NOMO-1 treated with DMSO at 0.1 percent for 48 hours (cell line): Measurements from ENCODE around the gene MYLIP.

Experiments
- DNase-seq: peaks from one replicate; lab custom pipeline; 2025; ENCODE audit not compliant: unreplicated experiment; lab: John Stamatoyannopoulos, UW

The MYLIP gene

DNA sequence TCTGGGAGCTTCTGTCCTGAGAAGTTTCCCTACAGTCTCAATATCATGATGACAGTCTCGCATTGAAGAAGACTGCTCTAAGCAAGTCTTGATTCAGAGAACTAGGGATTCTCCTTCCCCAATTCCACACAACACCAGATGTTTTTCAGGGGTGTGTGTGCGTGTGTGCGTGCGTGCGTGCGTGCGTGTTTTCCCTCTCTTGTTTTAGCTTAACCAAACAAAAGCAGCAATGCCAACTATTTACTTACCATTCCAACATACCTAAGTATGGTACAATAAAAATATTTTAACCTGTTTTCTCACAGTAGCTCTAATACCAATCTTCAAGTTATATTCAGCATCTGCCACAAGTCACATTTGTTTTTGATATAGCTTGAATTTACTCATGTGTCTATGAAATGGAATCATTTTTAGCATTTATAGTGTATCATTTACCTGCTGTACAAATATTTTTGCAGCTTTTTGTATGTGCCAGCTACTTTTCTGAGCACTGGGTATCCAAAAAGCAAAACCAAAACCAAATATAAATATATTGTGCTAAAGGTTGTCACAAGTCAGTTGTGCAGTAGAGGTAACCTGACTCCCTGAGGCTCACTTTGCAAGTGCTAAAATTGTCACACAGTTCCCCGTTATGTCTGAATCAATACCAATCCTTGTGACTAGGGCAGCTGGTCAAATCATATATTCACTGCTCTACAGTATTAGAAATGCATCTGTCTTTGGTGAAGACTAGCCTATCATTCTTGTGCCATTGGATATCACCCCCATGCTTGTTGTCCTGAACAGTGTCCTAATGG, 21.7 kb upstream of the MYLIP start:
- DNase-seq, result no peak

- peak; percentile 24 for DNase-seq
Observed at GRCh38 chr6:16108419-16108818, 20.5 kb upstream of the MYLIP start.

DNA sequence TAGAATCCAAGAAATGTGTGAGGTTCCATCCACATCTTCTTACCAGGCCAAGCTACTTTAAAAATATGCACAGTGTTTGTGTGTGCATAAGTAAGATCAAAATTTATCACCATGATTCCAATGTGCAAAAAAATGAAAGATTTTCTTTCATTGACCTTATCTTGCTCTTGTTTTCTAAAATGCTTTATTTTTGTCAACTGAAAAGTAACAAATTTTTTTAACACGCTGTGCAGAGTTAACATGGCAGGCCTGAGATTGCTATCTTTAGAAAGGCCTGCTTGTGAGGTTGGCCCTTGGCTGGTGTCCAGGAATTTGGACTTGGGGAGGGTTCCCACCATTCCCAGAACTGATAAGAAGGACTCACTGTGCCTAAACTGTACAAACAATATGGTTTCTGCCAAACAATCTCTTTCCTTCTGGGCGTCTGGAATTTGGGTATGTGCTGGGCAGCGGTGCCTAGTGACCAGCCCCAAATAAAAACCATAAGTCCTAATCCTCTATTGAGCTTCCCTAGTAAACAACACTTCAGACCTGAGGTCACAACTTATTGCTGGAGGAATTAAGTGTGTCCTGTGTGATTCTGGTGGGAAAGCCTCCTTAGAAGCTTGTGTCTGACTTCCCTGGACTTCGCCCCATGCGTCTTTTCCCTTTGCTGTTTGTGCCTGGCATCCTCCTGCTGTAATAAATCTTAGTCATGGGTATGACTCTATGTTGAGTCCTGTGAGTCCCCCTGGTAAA, 19.8 kb upstream of the MYLIP start:
- DNase-seq, result no peak

- peak; percentile 39 for DNase-seq
Observed at GRCh38 chr6:16109659-16110305, 19.1 kb upstream of the MYLIP start.

- no peak for DNase-seq
Observed at GRCh38 chr6:16118825-16119224, 10.1 kb upstream of the MYLIP start.

DNA sequence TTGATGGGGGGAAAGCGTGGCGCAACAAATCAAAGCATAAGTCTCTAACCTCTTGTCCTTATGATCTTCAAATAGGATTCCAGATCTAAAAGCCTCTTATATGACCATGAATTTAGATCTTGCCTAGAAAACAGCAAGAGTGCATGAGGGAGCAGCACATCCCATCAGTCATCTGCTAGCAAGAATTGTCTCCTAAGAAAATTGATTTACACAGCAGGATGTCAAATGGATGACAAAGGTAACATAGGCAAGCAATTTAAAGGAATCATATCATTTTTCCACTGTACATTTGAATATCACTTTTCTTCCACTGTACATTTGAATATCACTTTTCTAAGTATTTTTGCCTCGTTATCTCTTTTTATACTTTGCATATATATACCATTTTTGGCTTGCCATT, 7.5 kb upstream of the MYLIP start:
- DNase-seq, result no peak

DNA sequence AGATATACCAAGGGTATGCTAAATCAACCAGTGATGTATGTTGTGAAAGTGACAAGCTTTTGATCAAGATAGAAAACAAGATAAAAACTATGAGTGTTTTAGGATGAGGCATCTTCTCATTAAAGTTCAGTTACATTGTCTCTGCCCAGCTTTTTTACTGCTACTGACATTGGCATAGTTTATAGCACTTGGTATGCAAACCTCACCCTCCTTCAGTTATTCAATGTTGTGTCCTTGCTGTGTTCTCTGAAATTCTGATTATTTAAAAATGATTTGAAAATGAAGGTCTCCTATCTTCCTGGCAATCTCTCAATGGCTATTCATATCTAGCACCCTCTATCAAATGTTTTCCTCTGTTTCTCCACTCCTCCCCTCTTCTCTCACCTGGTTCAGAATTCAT, 6.7 kb upstream of the MYLIP start:
- DNase-seq, result no peak

- no peak for DNase-seq
Observed at GRCh38 chr6:16124198-16125180, 4.4 kb upstream of the MYLIP start.

- DNase-seq, result no peak
Observed at GRCh38 chr6:16126056-16126455, 2.8 kb upstream of the MYLIP start.

- no peak for DNase-seq
Observed at GRCh38 chr6:16126861-16127260, 2.0 kb upstream of the MYLIP start.

- no peak for DNase-seq
Observed at GRCh38 chr6:16127471-16127870, 1.4 kb upstream of the MYLIP start.

- DNase-seq, result peak; percentile 22
Observed at GRCh38 chr6:16129623-16130401, 926 bp downstream of the MYLIP start.

- no peak for DNase-seq
Observed at GRCh38 chr6:16130437-16130891, 1.6 kb downstream of the MYLIP start.

- peak; percentile 93 for DNase-seq
Observed at GRCh38 chr6:16130932-16131387, 2.1 kb downstream of the MYLIP start.

DNA sequence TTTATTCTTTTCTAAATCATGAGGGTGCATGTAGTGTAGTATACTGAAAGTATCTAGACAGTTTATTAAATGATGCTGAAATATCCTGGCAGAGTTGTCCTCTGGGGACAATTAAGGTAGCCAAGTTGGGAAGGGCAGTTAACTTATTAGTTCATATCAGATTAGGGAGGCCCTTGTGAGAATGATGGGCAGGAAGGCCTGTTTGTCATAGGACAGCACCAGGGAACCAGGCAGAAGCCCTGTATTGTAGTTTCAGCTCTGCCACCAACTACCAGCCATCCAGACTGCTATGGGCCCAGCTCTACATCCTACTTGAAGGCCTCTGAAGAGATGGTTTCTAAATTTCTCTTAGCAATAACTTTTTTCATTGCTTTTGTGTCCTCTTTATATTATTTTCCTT, 4.0 kb downstream of the MYLIP start:
- DNase-seq, result no peak

DNA sequence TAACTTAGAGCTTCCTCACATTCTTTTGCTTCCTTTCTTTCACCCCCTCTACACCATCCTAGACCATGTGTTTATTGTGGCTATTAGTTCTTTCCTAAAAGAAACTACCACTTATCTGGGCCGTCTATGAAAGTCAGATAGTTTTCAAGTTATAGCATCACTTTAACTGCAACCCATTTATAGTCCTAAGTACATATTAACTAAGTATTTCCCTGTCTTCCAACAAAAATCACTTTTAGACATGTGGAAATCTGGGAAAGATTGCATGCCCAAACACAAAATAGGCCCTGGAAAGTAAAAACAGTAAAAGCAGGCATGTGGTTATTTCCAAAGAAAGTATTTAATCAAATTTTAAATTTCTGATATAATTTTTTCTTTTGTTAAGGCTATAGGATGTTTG, 5.5 kb downstream of the MYLIP start:
- DNase-seq, result no peak

GRCh38 chr6:16135066-16135465, 6.2 kb downstream of the MYLIP start:
- DNase-seq, result no peak

DNA sequence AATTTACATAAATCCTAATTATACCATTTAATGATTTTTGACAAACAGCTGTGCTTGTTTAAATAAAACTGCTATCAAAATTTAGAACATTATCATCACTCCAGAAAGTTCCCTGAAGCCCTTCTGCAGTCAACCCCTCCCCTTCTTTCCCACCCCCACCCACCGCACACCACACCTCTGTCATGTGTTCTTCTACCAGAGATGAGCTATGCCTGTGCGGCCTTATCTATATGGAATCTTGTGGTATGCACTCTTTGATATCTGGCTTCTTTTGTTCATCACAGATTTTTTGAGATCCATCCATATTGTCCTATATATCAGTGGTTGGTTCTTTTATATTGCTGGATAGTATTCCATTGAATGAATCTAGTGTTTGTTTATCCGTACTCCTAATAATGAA, 7.2 kb downstream of the MYLIP start:
- no peak for DNase-seq

GRCh38 chr6:16136621-16137450, 8.0 kb downstream of the MYLIP start:
- no peak for DNase-seq
